Measurements from ENCODE around the gene ZNF655. TPM values are rescaled to one million over a fixed set of nuclear protein-coding genes. Genes with fewer than 3 reads are reported as not detected.
A peak's percentile ranks its signal among the peaks of the same experiment; 100 is the strongest.

The ZNF655 gene
- total and polyA plus RNA-seq, 2 experiments from 2014 or later: 39.4 to 76.3 TPM

GRCh38 chr7:99525713-99526440 lies 32.6 kb upstream of the ZNF655 start:
- Histone ChIP-seq H3K9me3 (ENCODE audit: low read depth) (peaks cover 9% of the 10 kb centered on the region), H3K27ac (no peak overlapping the region), H3K36me3 (replicated peaks; ENCODE audit: insufficient read depth, low read depth) (peaks cover 5% of the 10 kb centered on the region), H4K20me1 (ENCODE audit: insufficient read depth, poor library complexity, severe bottlenecking) (no peaks in the 10 kb centered on the region), H3K4me1 (ENCODE audit: insufficient read depth) (no peaks in the 10 kb centered on the region), H3K79me2 (no peaks in the 10 kb centered on the region), H3K27me3 (no peaks in the 10 kb centered on the region), H3K4me2 (no peak overlapping the region), H3K9me2 (replicated peaks; ENCODE audit: insufficient read depth) (no peaks in the 10 kb centered on the region), H3K4me3 (no peak overlapping the region), H2AFZ (no peak overlapping the region)
- peak; percentile 30 for TF ChIP-seq CTCF (IDR thresholded peaks at IDR 0.05; ENCODE audit: poor library complexity)
- no peak for TF ChIP-seq EZH2 (IDR thresholded peaks at IDR 0.05; ENCODE audit: borderline replicate concordance)
- no peak for TF ChIP-seq EZH2phosphoT487 (IDR thresholded peaks at IDR 0.05; ENCODE audit: low read depth, severe bottlenecking, unreplicated experiment)
- WGBS (ENCODE audit: low lambda C conversion rate, missing lambda C conversion rate): 97% methylated on average over 21 of the region's 21 CpGs
- DNase-seq (ENCODE audit: low spot score): no peak

- Histone ChIP-seq H2AFZ (no peak overlapping the region), H4K20me1 (ENCODE audit: insufficient read depth, poor library complexity, severe bottlenecking) (no peaks in the 10 kb centered on the region), H3K27ac (no peak overlapping the region), H3K4me3 (no peak overlapping the region), H3K4me1 (ENCODE audit: insufficient read depth) (no peaks in the 10 kb centered on the region), H3K79me2 (no peaks in the 10 kb centered on the region), H3K27me3 (no peaks in the 10 kb centered on the region), H3K36me3 (replicated peaks; ENCODE audit: insufficient read depth, low read depth) (peaks cover 22% of the 10 kb centered on the region), H3K4me2 (no peak overlapping the region), H3K9me3 (ENCODE audit: low read depth) (peaks cover 29% of the 10 kb centered on the region), H3K9me2 (replicated peaks; ENCODE audit: insufficient read depth) (no peaks in the 10 kb centered on the region)
- DNase-seq (ENCODE audit: low spot score): no peak
- TF ChIP-seq CTCF (IDR thresholded peaks at IDR 0.05; ENCODE audit: poor library complexity): no peak
- no peak for TF ChIP-seq EZH2phosphoT487 (IDR thresholded peaks at IDR 0.05; ENCODE audit: low read depth, severe bottlenecking, unreplicated experiment)
- no peak for TF ChIP-seq EZH2 (IDR thresholded peaks at IDR 0.05; ENCODE audit: borderline replicate concordance)
- 98% methylated on average over 12 of the region's 12 CpGs for WGBS (ENCODE audit: low lambda C conversion rate, missing lambda C conversion rate)
Observed at GRCh38 chr7:99531354-99531765, 27.1 kb upstream of the ZNF655 start.

- Histone ChIP-seq H3K4me1 (ENCODE audit: insufficient read depth) (no peaks in the 10 kb centered on the region), H3K9me3 (ENCODE audit: low read depth) (peaks cover 23% of the 10 kb centered on the region), H3K9me2 (replicated peaks; ENCODE audit: insufficient read depth) (no peaks in the 10 kb centered on the region), H2AFZ (no peak overlapping the region), H3K4me3 (no peak overlapping the region), H3K79me2 (no peaks in the 10 kb centered on the region), H4K20me1 (ENCODE audit: insufficient read depth, poor library complexity, severe bottlenecking) (no peaks in the 10 kb centered on the region), H3K27ac (no peak overlapping the region), H3K36me3 (replicated peaks; ENCODE audit: insufficient read depth, low read depth) (peaks cover 18% of the 10 kb centered on the region), H3K4me2 (no peak overlapping the region), H3K27me3 (no peaks in the 10 kb centered on the region)
- no peak for TF ChIP-seq EZH2phosphoT487 (IDR thresholded peaks at IDR 0.05; ENCODE audit: low read depth, severe bottlenecking, unreplicated experiment)
- TF ChIP-seq EZH2 (IDR thresholded peaks at IDR 0.05; ENCODE audit: borderline replicate concordance): no peak
- no peak for TF ChIP-seq CTCF (IDR thresholded peaks at IDR 0.05; ENCODE audit: poor library complexity)
- no peak for DNase-seq (ENCODE audit: low spot score)
- 94% methylated on average over 2 of the region's 2 CpGs for WGBS (ENCODE audit: low lambda C conversion rate, missing lambda C conversion rate)
Observed at GRCh38 chr7:99535667-99536066, 22.8 kb upstream of the ZNF655 start.

All from hepatocyte (in vitro differentiated cells).